SU-DHL-6 (cell line): ENCODE data around the gene KCTD16.

Experiments used
- CTCF ChIP-seq: fragments of 200-600 bp; sonication (generic); IDR thresholded peaks from one replicate; pipeline ENCODE4 v1.5.1; 2017; ENCODE audit warnings: antibody characterized with exemption, mild to moderate bottlenecking, low read length, moderate library complexity; ENCODE audit not compliant: insufficient read depth, poor library complexity, severe bottlenecking
- EZH2phosphoT487 ChIP-seq: fragments of 200-600 bp; sonication (generic), shearing (Covaris generic); conservative IDR thresholded peaks from 2 replicates; pipeline ENCODE4 v1.6.1; 2018; ENCODE audit warnings: mild to moderate bottlenecking, antibody characterized with exemption, low read length, moderate library complexity, mixed read lengths

GRCh38 chr5:144361406-144361805 is 190.7 kb downstream of the KCTD16 start:
- TF ChIP-seq CTCF, result no peak
- TF ChIP-seq EZH2phosphoT487, result no peak
